Gastroesophageal sphincter (tissue), 3 donors: ENCODE results near the gene ANAPC15.

Experiments used
- POLR2A ChIP-seq, 2 donors: fragments of 450-650 bp; IDR thresholded peaks; one replicate each; pipeline ENCODE4 v1.6.1; 2017; ENCODE audit warnings: antibody characterized with exemption in 2 of 2, mild to moderate bottlenecking in 2 of 2, moderate library complexity in 1 of 2
- POLR2AphosphoS5 ChIP-seq: sonication (generic); formaldehyde crosslinking; IDR thresholded peaks from one replicate; pipeline ENCODE4 v1.6.1; 2017; ENCODE audit warnings: antibody characterized with exemption
- TF ChIP-seq, protein P1 (sequence below), 4 experiments: fragments of 200-600 bp in 2 of 4; fragments of 450-650 bp in 2 of 4; sonication (generic) in 1 of 4; IDR thresholded peaks; one replicate each; pipeline ENCODE4 v1.5.1; 2017 to 2019; ENCODE audit warnings: antibody characterized with exemption in 4 of 4, mild to moderate bottlenecking in 2 of 4, moderate library complexity in 2 of 4

DNA sequence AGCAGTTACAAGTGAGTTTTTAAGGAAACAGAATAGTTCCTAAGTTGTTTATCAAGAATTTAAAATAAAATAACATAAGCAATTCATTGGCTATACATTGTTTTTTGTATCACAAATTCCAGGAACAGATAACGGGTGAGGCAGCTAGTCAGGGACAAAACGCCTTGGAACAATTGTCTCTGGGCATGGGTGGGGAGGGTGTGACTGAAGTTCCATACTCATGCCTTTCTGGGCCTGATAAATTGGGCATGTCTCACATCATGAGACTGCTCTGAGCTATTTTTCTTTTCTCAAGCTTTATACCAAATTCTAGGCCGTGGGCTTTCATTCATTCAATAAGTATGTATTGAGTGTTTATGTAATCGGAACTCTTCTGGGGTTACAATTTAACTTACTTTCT, 44.6 kb upstream of the ANAPC15 start:
- no peak for TF ChIP-seq POLR2AphosphoS5
- TF ChIP-seq, protein P1, sequence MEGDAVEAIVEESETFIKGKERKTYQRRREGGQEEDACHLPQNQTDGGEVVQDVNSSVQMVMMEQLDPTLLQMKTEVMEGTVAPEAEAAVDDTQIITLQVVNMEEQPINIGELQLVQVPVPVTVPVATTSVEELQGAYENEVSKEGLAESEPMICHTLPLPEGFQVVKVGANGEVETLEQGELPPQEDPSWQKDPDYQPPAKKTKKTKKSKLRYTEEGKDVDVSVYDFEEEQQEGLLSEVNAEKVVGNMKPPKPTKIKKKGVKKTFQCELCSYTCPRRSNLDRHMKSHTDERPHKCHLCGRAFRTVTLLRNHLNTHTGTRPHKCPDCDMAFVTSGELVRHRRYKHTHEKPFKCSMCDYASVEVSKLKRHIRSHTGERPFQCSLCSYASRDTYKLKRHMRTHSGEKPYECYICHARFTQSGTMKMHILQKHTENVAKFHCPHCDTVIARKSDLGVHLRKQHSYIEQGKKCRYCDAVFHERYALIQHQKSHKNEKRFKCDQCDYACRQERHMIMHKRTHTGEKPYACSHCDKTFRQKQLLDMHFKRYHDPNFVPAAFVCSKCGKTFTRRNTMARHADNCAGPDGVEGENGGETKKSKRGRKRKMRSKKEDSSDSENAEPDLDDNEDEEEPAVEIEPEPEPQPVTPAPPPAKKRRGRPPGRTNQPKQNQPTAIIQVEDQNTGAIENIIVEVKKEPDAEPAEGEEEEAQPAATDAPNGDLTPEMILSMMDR (IDR thresholded peaks at IDR 0.05) = no peak
- TF ChIP-seq POLR2A (IDR thresholded peaks at IDR 0.05) = no peak
